Thyroid gland (tissue), 4 donors: ENCODE measurements around the gene DPF3.

Experiments used
- POLR2A ChIP-seq, 2 donors: fragments of 450-650 bp; IDR thresholded peaks; one replicate each; pipeline ENCODE4 v1.6.1; 2017; ENCODE audit warnings: antibody characterized with exemption in 2 of 2, mild to moderate bottlenecking in 2 of 2, moderate library complexity in 1 of 2
- TF ChIP-seq, protein P1 (sequence below), 6 experiments: fragments of 200-600 bp in 3 of 6; fragments of 450-650 bp in 3 of 6; sonication (generic) in 3 of 6; IDR thresholded peaks; one replicate each; pipeline ENCODE4 v1.5.1; 2016 to 2019; ENCODE audit warnings: antibody characterized with exemption in 6 of 6, mild to moderate bottlenecking in 2 of 6, inconsistent platforms in 1 of 6, moderate library complexity in 1 of 6

DNA sequence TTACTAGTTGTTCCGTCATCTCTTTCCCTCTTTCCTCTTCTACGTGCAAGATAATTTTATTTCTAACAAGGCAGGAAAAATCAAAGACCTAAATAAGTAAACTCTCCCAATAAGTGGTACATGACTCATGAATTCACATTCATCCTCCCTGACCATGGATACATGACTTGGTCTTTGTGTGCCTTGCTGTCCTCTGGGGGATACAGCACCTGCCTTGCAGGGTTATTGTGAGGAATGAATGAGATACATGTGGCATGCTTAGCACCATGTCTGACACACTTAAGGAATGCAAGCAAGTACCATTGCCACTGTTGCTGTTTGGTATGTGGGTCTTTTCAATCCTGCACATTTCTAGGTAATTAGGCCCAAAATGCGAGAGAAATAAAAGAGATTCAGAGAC is 208.4 kb downstream of the DPF3 start:
- no peak for TF ChIP-seq POLR2A (IDR thresholded peaks at IDR 0.05)
- TF ChIP-seq, protein P1, sequence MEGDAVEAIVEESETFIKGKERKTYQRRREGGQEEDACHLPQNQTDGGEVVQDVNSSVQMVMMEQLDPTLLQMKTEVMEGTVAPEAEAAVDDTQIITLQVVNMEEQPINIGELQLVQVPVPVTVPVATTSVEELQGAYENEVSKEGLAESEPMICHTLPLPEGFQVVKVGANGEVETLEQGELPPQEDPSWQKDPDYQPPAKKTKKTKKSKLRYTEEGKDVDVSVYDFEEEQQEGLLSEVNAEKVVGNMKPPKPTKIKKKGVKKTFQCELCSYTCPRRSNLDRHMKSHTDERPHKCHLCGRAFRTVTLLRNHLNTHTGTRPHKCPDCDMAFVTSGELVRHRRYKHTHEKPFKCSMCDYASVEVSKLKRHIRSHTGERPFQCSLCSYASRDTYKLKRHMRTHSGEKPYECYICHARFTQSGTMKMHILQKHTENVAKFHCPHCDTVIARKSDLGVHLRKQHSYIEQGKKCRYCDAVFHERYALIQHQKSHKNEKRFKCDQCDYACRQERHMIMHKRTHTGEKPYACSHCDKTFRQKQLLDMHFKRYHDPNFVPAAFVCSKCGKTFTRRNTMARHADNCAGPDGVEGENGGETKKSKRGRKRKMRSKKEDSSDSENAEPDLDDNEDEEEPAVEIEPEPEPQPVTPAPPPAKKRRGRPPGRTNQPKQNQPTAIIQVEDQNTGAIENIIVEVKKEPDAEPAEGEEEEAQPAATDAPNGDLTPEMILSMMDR (IDR thresholded peaks at IDR 0.05), result no peak
